GM12891 (cell line): Measurements from ENCODE around the gene CPA5. TPM values are rescaled to one million over a fixed set of nuclear protein-coding genes. Genes with fewer than 3 reads are reported as not detected.

Experiments used
- DNase-seq: peaks from one replicate; pipeline ENCODE4 v3.0.0; 2011; ENCODE audit warnings: low spot score; ENCODE audit not compliant: insufficient read length
- FAIRE-seq: peaks from 2 replicates; lab custom pipeline; 2011; peaks lifted over from hg19 to GRCh38; lab: Jason Lieb, UNC
- PAX5 ChIP-seq: IDR thresholded peaks from 2 replicates; pipeline ENCODE4 v1.6.1; 2011; ENCODE audit warnings: low read length, moderate library complexity, mild to moderate bottlenecking; ENCODE audit not compliant: insufficient read depth, severe bottlenecking
- POLR2A ChIP-seq: IDR thresholded peaks from 2 replicates; pipeline ENCODE4 v1.6.1; 2011; ENCODE audit warnings: low read depth, low read length, control low read depth
- POLR2AphosphoS5 ChIP-seq: IDR thresholded peaks from 2 replicates; pipeline ENCODE4 v1.6.1; 2011; ENCODE audit warnings: low read depth, low read length, control low read depth
- POU2F2 ChIP-seq: IDR thresholded peaks from 2 replicates; pipeline ENCODE4 v1.6.1; 2011; ENCODE audit warnings: low read depth, mild to moderate bottlenecking, control low read depth, low read length, moderate library complexity
- SPI1 ChIP-seq: IDR thresholded peaks from 2 replicates; pipeline ENCODE4 v1.6.1; 2011; ENCODE audit warnings: low read depth, low read length, control low read depth
- TAF1 ChIP-seq: IDR thresholded peaks from 2 replicates; pipeline ENCODE4 v1.6.1; 2011; ENCODE audit warnings: low read depth, low read length, control low read depth
- polyA plus RNA-seq: library from polyadenylated mRNA; unstranded; fragments of >200 nt; gene quantifications from one replicate; pipeline ENCODE4 v1.2.1, GENCODE V29; 2012; ENCODE audit warnings: low read depth, missing spikeins, inconsistent platforms; ENCODE audit not compliant: missing spikeins

CPA5 gene
- 2.0 TPM for polyA plus RNA-seq

GRCh38 chr7:130344271-130344866, at the start of gene CPA5:
TSS of gene CPA5 (plus strand) at chr7:130344816. CDS start at chr7:130346486, 1,670 bp downstream.
- FAIRE-seq (no peak), DNase-seq (no peak)
- TF ChIP-seq POLR2A (no peak), TAF1 (no peak), POLR2AphosphoS5 (no peak)

- no peak for DNase-seq
- TF ChIP-seq POLR2A (no peak), PAX5 (no peak), POU2F2 (no peak), POLR2AphosphoS5 (no peak), TAF1 (no peak), SPI1 (no peak)
- no peak for FAIRE-seq
These were observed 48.2 kb upstream of the CPA5 start for GRCh38 chr7:130296221-130296951.

DNA sequence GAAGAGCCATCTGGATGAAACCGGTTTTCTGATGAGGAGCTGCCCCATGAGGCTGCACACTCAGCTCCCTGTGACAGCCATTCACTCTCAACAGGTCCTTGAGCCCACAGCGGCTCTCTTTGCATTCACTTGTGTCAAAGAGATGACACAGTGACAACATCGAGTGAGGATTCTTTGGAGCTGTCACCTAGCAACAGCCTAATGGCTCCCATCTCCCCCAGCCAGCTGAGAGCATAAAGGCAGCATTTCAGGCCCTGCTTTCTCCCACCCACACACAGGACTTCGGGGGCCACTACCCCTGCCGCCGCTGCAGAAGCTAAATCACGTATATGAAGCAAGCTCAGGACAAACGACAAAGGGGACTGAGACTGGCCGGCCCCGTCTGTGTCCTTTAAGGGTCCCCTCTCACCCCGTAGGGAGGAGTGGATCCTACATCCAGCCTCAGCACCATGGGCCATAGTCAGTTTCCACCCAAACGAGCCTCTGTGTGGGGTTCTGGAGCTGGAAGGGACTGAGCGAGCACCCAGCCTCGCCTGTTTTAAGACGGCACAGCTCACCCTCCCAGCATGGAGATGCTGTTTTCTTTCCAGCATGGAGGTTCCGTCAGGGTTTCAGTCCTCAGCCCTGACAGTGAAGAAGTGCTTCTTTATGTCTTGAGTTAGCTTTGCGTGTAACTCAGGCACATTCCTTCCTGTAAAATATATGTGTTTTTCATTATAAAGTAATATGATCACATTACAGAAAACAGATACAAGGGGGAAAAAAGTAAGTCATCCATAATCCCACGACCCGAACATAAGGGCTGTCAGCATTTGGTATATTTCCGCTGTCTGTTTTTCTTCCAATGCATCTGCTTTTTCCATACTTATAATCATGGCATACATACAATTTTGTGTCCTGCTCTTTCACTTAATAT, 46.7 kb upstream of the CPA5 start:
- FAIRE-seq (no peak), DNase-seq (no peak)
- TF ChIP-seq TAF1 (no peak), POLR2A (no peak), POLR2AphosphoS5 (no peak), POU2F2 (no peak), PAX5 (no peak), SPI1 (no peak)

GRCh38 chr7:130298544-130299326, 45.9 kb upstream of the CPA5 start:
- FAIRE-seq (no peak), DNase-seq (no peak)
- no peak for TF ChIP-seq PAX5
- no peak for TF ChIP-seq POLR2A
- TF ChIP-seq POU2F2 = no peak
- TF ChIP-seq SPI1 = no peak
- TF ChIP-seq TAF1 = no peak
- TF ChIP-seq POLR2AphosphoS5 = no peak

GRCh38 chr7:130299866-130300265, 44.8 kb upstream of the CPA5 start:
- TF ChIP-seq POLR2A (no peak), SPI1 (no peak), TAF1 (no peak), PAX5 (no peak), POLR2AphosphoS5 (no peak), POU2F2 (no peak)
- FAIRE-seq = no peak
- no peak for DNase-seq

DNA sequence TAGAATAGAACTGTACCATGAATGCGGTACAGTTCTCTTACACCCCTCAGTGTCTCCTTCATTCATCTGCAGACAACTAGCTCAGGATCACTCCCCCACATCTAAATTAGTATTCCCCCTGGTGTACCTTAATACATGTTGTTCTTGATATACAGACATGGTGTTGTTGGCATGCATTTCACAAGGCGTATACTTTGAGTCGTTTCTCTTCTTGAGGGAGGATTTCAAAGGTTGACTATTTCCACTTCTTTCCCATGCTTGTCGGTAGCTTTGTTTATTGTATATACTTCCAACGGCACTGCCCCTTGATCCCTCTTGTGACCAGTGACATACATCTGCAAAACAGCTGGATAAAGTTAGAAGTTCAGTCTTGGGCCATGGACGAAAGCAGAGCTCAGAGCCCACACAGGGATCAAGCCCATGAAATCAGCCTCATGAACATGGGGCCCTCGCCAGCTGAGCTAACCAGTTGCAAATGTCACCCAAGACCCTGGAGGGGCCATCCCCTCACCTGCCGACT, 43.1 kb upstream of the CPA5 start:
- TF ChIP-seq POLR2A (no peak), TAF1 (no peak)
- no peak for DNase-seq
- no peak for FAIRE-seq

DNA sequence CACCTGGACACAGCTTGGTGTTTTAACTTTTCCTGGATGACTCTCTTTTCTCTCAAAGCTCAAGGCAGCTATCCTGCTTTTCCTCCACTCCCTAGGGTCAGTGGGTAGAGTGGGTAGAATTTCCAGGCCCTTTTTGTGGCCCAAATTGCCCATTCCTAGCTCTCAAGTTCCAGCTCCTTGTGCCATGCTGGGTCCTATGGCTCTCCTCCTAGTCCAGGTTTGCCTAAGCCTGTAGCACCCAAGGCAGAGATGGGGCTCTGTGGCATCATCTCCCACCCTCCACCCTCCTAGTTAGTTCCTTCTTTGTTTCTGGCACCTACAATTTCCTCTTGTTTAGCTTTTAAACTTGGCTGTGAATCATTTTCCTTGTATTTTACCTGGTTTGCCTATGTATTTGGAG, 42.0 kb upstream of the CPA5 start:
- FAIRE-seq = no peak
- TF ChIP-seq POLR2A = no peak
- TF ChIP-seq TAF1 = no peak
- no peak for TF ChIP-seq SPI1
- no peak for TF ChIP-seq PAX5
- TF ChIP-seq POU2F2 = no peak
- TF ChIP-seq POLR2AphosphoS5 = no peak

GRCh38 chr7:130303127-130303526, 41.5 kb upstream of the CPA5 start:
- DNase-seq (no peak), FAIRE-seq (no peak)
- TF ChIP-seq SPI1 (no peak), POU2F2 (no peak), TAF1 (no peak), POLR2AphosphoS5 (no peak), PAX5 (no peak), POLR2A (no peak)

More for the DNA sequence above, 42.0 kb upstream of the CPA5 start:
- no peak for DNase-seq

- no peak for FAIRE-seq
- DNase-seq = no peak
- TF ChIP-seq PAX5 (no peak), POLR2A (no peak), SPI1 (no peak), POU2F2 (no peak), TAF1 (no peak), POLR2AphosphoS5 (no peak)
These were observed 41.1 kb upstream of the CPA5 start for GRCh38 chr7:130303551-130303950.
